Gastroesophageal sphincter (tissue), 3 donors: ENCODE data around the gene LIMK1.

Source experiments
- EP300 ChIP-seq: sonication (generic); formaldehyde crosslinking; IDR thresholded peaks from one replicate; pipeline ENCODE4 v1.6.1; 2017; ENCODE audit warnings: antibody characterized with exemption, mild to moderate bottlenecking
- POLR2A ChIP-seq, 2 donors: fragments of 450-650 bp; IDR thresholded peaks; one replicate each; pipeline ENCODE4 v1.6.1; 2017; ENCODE audit warnings: antibody characterized with exemption in 2 of 2, mild to moderate bottlenecking in 2 of 2, moderate library complexity in 1 of 2
- POLR2AphosphoS5 ChIP-seq: sonication (generic); formaldehyde crosslinking; IDR thresholded peaks from one replicate; pipeline ENCODE4 v1.6.1; 2017; ENCODE audit warnings: antibody characterized with exemption
- TF ChIP-seq, protein P1 (sequence below), 4 experiments: fragments of 200-600 bp in 2 of 4; fragments of 450-650 bp in 2 of 4; sonication (generic) in 1 of 4; IDR thresholded peaks; one replicate each; pipeline ENCODE4 v1.5.1; 2017 to 2019; ENCODE audit warnings: antibody characterized with exemption in 4 of 4, mild to moderate bottlenecking in 2 of 4, moderate library complexity in 2 of 4

DNA sequence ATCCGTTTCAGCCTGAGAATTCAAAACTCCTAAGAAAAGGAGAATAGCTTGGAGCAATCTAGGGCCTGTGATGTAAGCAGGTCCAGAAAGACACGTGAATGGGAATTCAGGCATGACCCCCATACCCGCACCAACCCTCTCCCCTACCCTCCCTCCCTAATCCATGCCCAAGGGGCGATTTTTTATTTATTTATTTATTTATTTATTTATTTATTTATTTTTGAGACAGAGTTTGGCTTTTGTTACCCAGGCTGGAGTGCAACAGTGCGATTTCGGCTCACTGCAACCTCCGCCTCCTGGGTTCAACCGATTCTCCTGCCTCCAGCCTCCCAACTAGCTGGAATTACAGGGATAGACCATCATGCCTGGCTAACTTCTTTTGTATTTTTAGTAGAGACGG, 74.0 kb downstream of the LIMK1 start:
- TF ChIP-seq, protein P1, sequence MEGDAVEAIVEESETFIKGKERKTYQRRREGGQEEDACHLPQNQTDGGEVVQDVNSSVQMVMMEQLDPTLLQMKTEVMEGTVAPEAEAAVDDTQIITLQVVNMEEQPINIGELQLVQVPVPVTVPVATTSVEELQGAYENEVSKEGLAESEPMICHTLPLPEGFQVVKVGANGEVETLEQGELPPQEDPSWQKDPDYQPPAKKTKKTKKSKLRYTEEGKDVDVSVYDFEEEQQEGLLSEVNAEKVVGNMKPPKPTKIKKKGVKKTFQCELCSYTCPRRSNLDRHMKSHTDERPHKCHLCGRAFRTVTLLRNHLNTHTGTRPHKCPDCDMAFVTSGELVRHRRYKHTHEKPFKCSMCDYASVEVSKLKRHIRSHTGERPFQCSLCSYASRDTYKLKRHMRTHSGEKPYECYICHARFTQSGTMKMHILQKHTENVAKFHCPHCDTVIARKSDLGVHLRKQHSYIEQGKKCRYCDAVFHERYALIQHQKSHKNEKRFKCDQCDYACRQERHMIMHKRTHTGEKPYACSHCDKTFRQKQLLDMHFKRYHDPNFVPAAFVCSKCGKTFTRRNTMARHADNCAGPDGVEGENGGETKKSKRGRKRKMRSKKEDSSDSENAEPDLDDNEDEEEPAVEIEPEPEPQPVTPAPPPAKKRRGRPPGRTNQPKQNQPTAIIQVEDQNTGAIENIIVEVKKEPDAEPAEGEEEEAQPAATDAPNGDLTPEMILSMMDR (IDR thresholded peaks at IDR 0.05) = no peak
- no peak for TF ChIP-seq POLR2A (IDR thresholded peaks at IDR 0.05)
- no peak for TF ChIP-seq EP300
- no peak for TF ChIP-seq POLR2AphosphoS5
